B cell (primary cell): ENCODE measurements around the gene IER3. TPM values are rescaled to one million over a fixed set of nuclear protein-coding genes. Genes with fewer than 3 reads are reported as not detected.

Experiments
- ATAC-seq: fragments of 200-7000 bp; cut with Tn5 transposase; one replicate; pipeline ENCODE4 v1.10.0; 2021; ENCODE audit warnings: low read depth, mild to moderate bottlenecking, moderate number of reproducible peaks, moderate library complexity
- CTCF ChIA-PET: fragments of 350-600 bp; sonication (Branson Sonifier 250); formaldehyde crosslinking; loops from one replicate; lab custom pipeline; 2021; ENCODE audit warnings: antibody characterized with exemption, inconsistent platforms; lab: Charles Lee
- POLR2A ChIA-PET: fragments of 350-600 bp; sonication (Branson Sonifier 250); formaldehyde crosslinking; loops from one replicate; lab custom pipeline; 2021; ENCODE audit warnings: antibody characterized with exemption; lab: Charles Lee
- DNase-seq: peaks from one replicate; pipeline ENCODE4 v3.0.0; 2013
- H2AFZ ChIP-seq: 2 replicates; pipeline ENCODE4 v1.6.1; 2012; ENCODE audit warnings: mild to moderate bottlenecking, low read depth, low read length; ENCODE audit not compliant: insufficient read depth, poor library complexity, severe bottlenecking
- H3K27ac ChIP-seq, 2 donors: 1 replicate in 1 of 2; 2 replicates in 1 of 2; pipeline ENCODE4 v1.5.1; 2012 to 2013; ENCODE audit warnings: low read length in 2 of 2, mild to moderate bottlenecking in 2 of 2, moderate library complexity in 1 of 2
- H3K27me3 ChIP-seq, 4 experiments: fragments of 200-600 bp in 1 of 4; sonication (generic) in 1 of 4; replicated peaks in 1 of 4; 1 replicate in 2 of 4; 2 replicates in 2 of 4; pipeline versions ENCODE4 v1.6.1 to v1.7.0; 2013 to 2016; ENCODE audit warnings: low read length in 3 of 4, mild to moderate bottlenecking in 2 of 4, mixed read lengths in 1 of 4, moderate library complexity in 1 of 4; ENCODE audit not compliant: insufficient read depth in 4 of 4, control insufficient read depth in 3 of 4; ENCODE audit errors: control extremely low read depth in 1 of 4
- H3K36me3 ChIP-seq, 2 experiments: replicated peaks in 1 of 2; 1 replicate in 1 of 2; 2 replicates in 1 of 2; pipeline versions ENCODE4 v1.6.1 to v1.7.1; 2013; ENCODE audit warnings: low read length in 1 of 2; ENCODE audit not compliant: insufficient read depth in 2 of 2, control insufficient read depth in 1 of 2; ENCODE audit errors: control extremely low read depth in 1 of 2, extremely low read depth in 1 of 2
- H3K4me1 ChIP-seq, 2 donors: fragments of 200-600 bp in 1 of 2; sonication (generic) in 1 of 2; 1 replicate in 1 of 2; 2 replicates in 1 of 2; pipeline versions ENCODE4 v1.5.1 to v1.6.1; 2013 to 2017; ENCODE audit warnings: low read length in 2 of 2; ENCODE audit not compliant: control insufficient read depth in 2 of 2, insufficient read depth in 2 of 2
- H3K4me2 ChIP-seq: replicated peaks from 2 replicates; pipeline ENCODE3; 2012; ENCODE audit warnings: mild to moderate bottlenecking, low read depth, low read length; ENCODE audit not compliant: poor library complexity, severe bottlenecking
- H3K4me3 ChIP-seq, 5 experiments: fragments of 200-600 bp in 1 of 5; sonication (generic) in 1 of 5; 1 replicate in 3 of 5; 2 replicates in 2 of 5; pipeline versions ENCODE4 v1.5.1 to v1.7.0; 2011 to 2016; ENCODE audit warnings: low read length in 4 of 5, mild to moderate bottlenecking in 4 of 5, low read depth in 2 of 5, control low read depth in 1 of 5, moderate library complexity in 1 of 5; ENCODE audit not compliant: insufficient read depth in 1 of 5; ENCODE audit errors: control extremely low read depth in 1 of 5, extremely low read depth in 1 of 5
- H3K79me2 ChIP-seq: fragments of 200-600 bp; sonication (generic); one replicate; pipeline ENCODE4 v1.6.0; 2016; ENCODE audit warnings: low read length; ENCODE audit not compliant: control insufficient read depth, insufficient read depth
- H3K9ac ChIP-seq: fragments of 200-600 bp; sonication (generic); 2 replicates; pipeline ENCODE4 v1.6.1; 2017; ENCODE audit warnings: mild to moderate bottlenecking, low read length, moderate library complexity
- H3K9me3 ChIP-seq, 3 donors: one replicate each; pipeline versions ENCODE4 v1.6.1 to v1.7.1; 2013; ENCODE audit warnings: low read length in 2 of 3; ENCODE audit not compliant: control insufficient read depth in 2 of 3, insufficient read depth in 1 of 3; ENCODE audit errors: control extremely low read depth in 1 of 3
- H4K20me1 ChIP-seq: 2 replicates; pipeline ENCODE4 v1.6.0; 2012; ENCODE audit warnings: mild to moderate bottlenecking, low read length; ENCODE audit not compliant: insufficient read depth, control insufficient read depth, poor library complexity, severe bottlenecking
- H3K27ac Mint-ChIP-seq: one replicate; pipeline ENCODE4 v1.8.0; 2021; ENCODE audit warnings: mixed read lengths
- H3K27me3 Mint-ChIP-seq: one replicate; pipeline ENCODE4 v1.8.0; 2021; ENCODE audit warnings: mixed read lengths
- H3K4me1 Mint-ChIP-seq: one replicate; pipeline ENCODE4 v1.8.0; 2021; ENCODE audit warnings: mixed read lengths
- H3K4me3 Mint-ChIP-seq: one replicate; pipeline ENCODE4 v1.8.0; 2021; ENCODE audit warnings: mixed read lengths
- H3K9me3 Mint-ChIP-seq: one replicate; pipeline ENCODE4 v1.8.0; 2022; ENCODE audit warnings: mixed read lengths; ENCODE audit not compliant: insufficient read depth
- CTCF ChIP-seq: fragments of 200-600 bp; IDR thresholded peaks from one replicate; pipeline ENCODE4 v1.8.0; 2022; ENCODE audit warnings: antibody characterized with exemption, mild to moderate bottlenecking
- EZH2 ChIP-seq: IDR thresholded peaks from 2 replicates; pipeline ENCODE4 v1.6.1; 2012; ENCODE audit warnings: borderline replicate concordance, low read depth, mild to moderate bottlenecking, moderate library complexity, low read length; ENCODE audit not compliant: insufficient read depth, poor library complexity, severe bottlenecking
- WGBS: methylation state at CpG from one replicate; pipeline ENCODE4 v1.1.5; 2013; ENCODE audit warnings: missing lambda C conversion rate; ENCODE audit not compliant: insufficient coverage; 5-methylcytosine and 5-hydroxymethylcytosine counted together
- intact Hi-C: fragments of 100-400 bp; cut with micrococcal nuclease; formaldehyde crosslinking; loops from one replicate; pipeline ENCODE4 v1.10.0; 2022
- polyA plus RNA-seq: library from polyadenylated mRNA; depleted of rRNA; stranded (reverse); fragments of >200 nt; gene quantifications from 2 replicates; pipeline ENCODE4 v1.2.3, GENCODE V29; 2012
- total RNA-seq, 2 donors: library from RNA; stranded (reverse); fragments of 120-200 nt in 1 of 2; gene quantifications; 1 replicate in 1 of 2; 2 replicates in 1 of 2; pipeline versions ENCODE4 v1.2.3 to v1.2.4, GENCODE V29; 2013 to 2022

The IER3 gene
- total and polyA plus RNA-seq, 2 donors (not counting 1 experiment from before 2014, with no cell fraction given): 3.7 to 4.2 TPM

- no peak for ATAC-seq
- no peaks in the 10 kb centered on the region for H3K9me3 Mint-ChIP-seq
- TF ChIP-seq CTCF (no peak), EZH2 (no peak)
- H3K36me3 ChIP-seq: peaks cover 0 to 32% of the 10 kb centered on the region in 2 experiments
- peaks cover 5% of the 10 kb centered on the region for H3K79me2 ChIP-seq
- H3K4me3 Mint-ChIP-seq: no peak overlapping the region
- H3K4me3 ChIP-seq: no peak overlapping the region
- H3K9me3 ChIP-seq: no peaks in the 10 kb centered on the region
- no peak overlapping the region for H2AFZ ChIP-seq
- no peak overlapping the region for H3K27ac Mint-ChIP-seq
- CTCF ChIA-PET: interaction anchor here (4.1 kb wide), 1 partner anchor 25 kb away, joined by 15 read pairs; no protein-coding TSS in a partner anchor
- no peak overlapping the region for H3K27ac ChIP-seq
- no peak for DNase-seq
- intact Hi-C loops: no loop called here
- no peak overlapping the region for H3K4me2 ChIP-seq
- WGBS: 92% methylated on average over 9 of the region's 10 CpGs
- H3K4me1 Mint-ChIP-seq: no peaks in the 10 kb centered on the region
- no peaks in the 10 kb centered on the region for H4K20me1 ChIP-seq
- H3K4me1 ChIP-seq: no peaks in the 10 kb centered on the region
- H3K27me3 Mint-ChIP-seq: no peaks in the 10 kb centered on the region
- H3K9ac ChIP-seq: no peak overlapping the region
- no peaks in the 10 kb centered on the region for H3K27me3 ChIP-seq
- POLR2A ChIA-PET: no interaction called here
Measured at GRCh38 chr6:30703011-30703410, 41.3 kb downstream of the IER3 start.

GRCh38 chr6:30700340-30700739, 44.0 kb downstream of the IER3 start:
- Mint-ChIP-seq H3K9me3 (no peaks in the 10 kb centered on the region), H3K27ac (no peak overlapping the region)
- CTCF ChIA-PET: interaction anchor here (0.9 to 2.5 kb wide), 3 partner anchors 12 to 24 kb away, joined by 3 to 9 read pairs (median 3); no protein-coding TSS in a partner anchor

More at GRCh38 chr6:30700340-30700739, 44.0 kb downstream of the IER3 start:
- Histone ChIP-seq H3K9ac (no peak overlapping the region), H3K27ac (no peak overlapping the region), H2AFZ (no peak overlapping the region), H3K4me3 (no peak overlapping the region), H3K9me3 (no peaks in the 10 kb centered on the region), H3K4me1 (no peaks in the 10 kb centered on the region), H3K36me3 (peaks cover 0 to 17% of the 10 kb centered on the region in 2 experiments), H4K20me1 (no peaks in the 10 kb centered on the region), H3K79me2 (peaks cover 3% of the 10 kb centered on the region), H3K4me2 (no peak overlapping the region), H3K27me3 (no peaks in the 10 kb centered on the region)
- Mint-ChIP-seq H3K27me3 (no peaks in the 10 kb centered on the region), H3K4me1 (no peaks in the 10 kb centered on the region), H3K4me3 (no peak overlapping the region)
- TF ChIP-seq EZH2: no peak
- TF ChIP-seq CTCF: no peak
- intact Hi-C loops: no loop called here
- DNase-seq (no peak), ATAC-seq (no peak)
- WGBS: no CpG with 5 or more reads among the region's 4 CpGs
- POLR2A ChIA-PET: no interaction called here
